ENCODE results near the gene RAD9A. TPM values are rescaled to one million over a fixed set of nuclear protein-coding genes. Genes with fewer than 3 reads are reported as not detected.
A peak's percentile ranks its signal among the peaks of the same experiment; 100 is the strongest.

RAD9A gene
- total RNA-seq, 1 donor from 2014 or later: 12.1 TPM

GRCh38 chr11:67431346-67432249 is 39.8 kb downstream of the RAD9A start:
- H3K27ac Mint-ChIP-seq (ENCODE audit: unreplicated experiment): peak overlapping the region; percentile 59
- peaks cover 4% of the 10 kb centered on the region for H3K9me3 Mint-ChIP-seq (ENCODE audit: unreplicated experiment)

GRCh38 chr11:67432655-67433349 is 41.0 kb downstream of the RAD9A start:
- DNase-seq: peak; percentile 11
- peaks cover 5% of the 10 kb centered on the region for H3K9me3 Mint-ChIP-seq (ENCODE audit: unreplicated experiment)
- no peak for TF ChIP-seq CTCF (IDR thresholded peaks at IDR 0.05; ENCODE audit: partially characterized antibody, unreplicated experiment)

More at GRCh38 chr11:67431346-67432249, 39.8 kb downstream of the RAD9A start:
- no peak for TF ChIP-seq CTCF (IDR thresholded peaks at IDR 0.05; ENCODE audit: partially characterized antibody, unreplicated experiment)
- H3K4me1 Mint-ChIP-seq (ENCODE audit: low read depth, unreplicated experiment): peaks cover 3% of the 10 kb centered on the region
- DNase-seq: no peak
- peaks cover 9% of the 10 kb centered on the region for H3K27me3 Mint-ChIP-seq (ENCODE audit: unreplicated experiment)
- H3K4me3 Mint-ChIP-seq (ENCODE audit: unreplicated experiment): no peak overlapping the region
- H3K36me3 Mint-ChIP-seq (ENCODE audit: unreplicated experiment): no peaks in the 10 kb centered on the region

GRCh38 chr11:67433536-67434394 is 42.0 kb downstream of the RAD9A start:
- H3K4me3 Mint-ChIP-seq (ENCODE audit: unreplicated experiment): no peak overlapping the region
- H3K27me3 Mint-ChIP-seq (ENCODE audit: unreplicated experiment): peaks cover 8% of the 10 kb centered on the region
- TF ChIP-seq CTCF (IDR thresholded peaks at IDR 0.05; ENCODE audit: partially characterized antibody, unreplicated experiment): no peak
- peaks cover 3% of the 10 kb centered on the region for H3K9me3 Mint-ChIP-seq (ENCODE audit: unreplicated experiment)
- peaks cover 7% of the 10 kb centered on the region for H3K4me1 Mint-ChIP-seq (ENCODE audit: low read depth, unreplicated experiment)
- H3K27ac Mint-ChIP-seq (ENCODE audit: unreplicated experiment): no peak overlapping the region
- no peak for DNase-seq
- H3K36me3 Mint-ChIP-seq (ENCODE audit: unreplicated experiment): no peaks in the 10 kb centered on the region

More at GRCh38 chr11:67432655-67433349, 41.0 kb downstream of the RAD9A start:
- Mint-ChIP-seq H3K4me3 (ENCODE audit: unreplicated experiment) (no peak overlapping the region), H3K4me1 (ENCODE audit: low read depth, unreplicated experiment) (peaks cover 6% of the 10 kb centered on the region), H3K36me3 (ENCODE audit: unreplicated experiment) (no peaks in the 10 kb centered on the region), H3K27ac (ENCODE audit: unreplicated experiment) (no peak overlapping the region), H3K27me3 (ENCODE audit: unreplicated experiment) (peaks cover 9% of the 10 kb centered on the region)

GRCh38 chr11:67434395-67434881 is 42.7 kb downstream of the RAD9A start:
- Mint-ChIP-seq H3K27ac (ENCODE audit: unreplicated experiment) (no peak overlapping the region), H3K4me1 (ENCODE audit: low read depth, unreplicated experiment) (peaks cover 7% of the 10 kb centered on the region), H3K9me3 (ENCODE audit: unreplicated experiment) (peaks cover 3% of the 10 kb centered on the region), H3K4me3 (ENCODE audit: unreplicated experiment) (no peak overlapping the region), H3K36me3 (ENCODE audit: unreplicated experiment) (no peaks in the 10 kb centered on the region), H3K27me3 (ENCODE audit: unreplicated experiment) (peaks cover 8% of the 10 kb centered on the region)
- no peak for DNase-seq
- TF ChIP-seq CTCF (IDR thresholded peaks at IDR 0.05; ENCODE audit: partially characterized antibody, unreplicated experiment): no peak

All from glutamatergic neuron (in vitro differentiated cells).